EL (cell line): Measurements from ENCODE around the gene CRACR2A.

Experiments used
- DNase-seq: peaks from one replicate; pipeline ENCODE4 v3.0.0-alpha.2; 2016

CRACR2A gene

GRCh38 chr12:3646561-3647241 is 106.2 kb downstream of the CRACR2A start:
- DNase-seq, result no peak

- no peak for DNase-seq
These were observed 107.8 kb downstream of the CRACR2A start for GRCh38 chr12:3645091-3645490.

GRCh38 chr12:3644104-3644503 is 108.8 kb downstream of the CRACR2A start:
- no peak for DNase-seq

GRCh38 chr12:3641428-3642018 is 111.4 kb downstream of the CRACR2A start:
- DNase-seq, result peak; percentile 91

- no peak for DNase-seq
These were observed 116.6 kb downstream of the CRACR2A start for GRCh38 chr12:3636328-3636727.

GRCh38 chr12:3634348-3634747 is 118.6 kb downstream of the CRACR2A start:
- no peak for DNase-seq

GRCh38 chr12:3633396-3633795 is 119.5 kb downstream of the CRACR2A start:
- no peak for DNase-seq

GRCh38 chr12:3632754-3633153 is 120.2 kb downstream of the CRACR2A start:
- peak; percentile 30 for DNase-seq

- DNase-seq, result no peak
These were observed 120.7 kb downstream of the CRACR2A start for GRCh38 chr12:3632256-3632655.

GRCh38 chr12:3631759-3632158 is 121.2 kb downstream of the CRACR2A start:
- no peak for DNase-seq

- no peak for DNase-seq
These were observed 121.7 kb downstream of the CRACR2A start for GRCh38 chr12:3631272-3631637.

- no peak for DNase-seq
These were observed 122.2 kb downstream of the CRACR2A start for GRCh38 chr12:3630621-3631271.

GRCh38 chr12:3630111-3630510 is 122.8 kb downstream of the CRACR2A start:
- DNase-seq, result no peak

- no peak for DNase-seq
These were observed 123.7 kb downstream of the CRACR2A start for GRCh38 chr12:3629057-3629830.

- no peak for DNase-seq
These were observed 124.3 kb downstream of the CRACR2A start for GRCh38 chr12:3628629-3629028.

GRCh38 chr12:3627336-3627735 is 125.6 kb downstream of the CRACR2A start:
- no peak for DNase-seq

GRCh38 chr12:3624273-3624672 is 128.6 kb downstream of the CRACR2A start:
- DNase-seq, result no peak

- DNase-seq, result no peak
These were observed 129.9 kb downstream of the CRACR2A start for GRCh38 chr12:3622822-3623690.

GRCh38 chr12:3622021-3622821 is 130.7 kb downstream of the CRACR2A start:
- DNase-seq, result no peak

GRCh38 chr12:3620856-3621255 is 132.1 kb downstream of the CRACR2A start:
- no peak for DNase-seq

- no peak for DNase-seq
These were observed 135.3 kb downstream of the CRACR2A start for GRCh38 chr12:3617565-3617964.

- DNase-seq, result no peak
These were observed 137.0 kb downstream of the CRACR2A start for GRCh38 chr12:3615862-3616261.
